ENCODE results near the gene HELQ.

Gene HELQ

DNA sequence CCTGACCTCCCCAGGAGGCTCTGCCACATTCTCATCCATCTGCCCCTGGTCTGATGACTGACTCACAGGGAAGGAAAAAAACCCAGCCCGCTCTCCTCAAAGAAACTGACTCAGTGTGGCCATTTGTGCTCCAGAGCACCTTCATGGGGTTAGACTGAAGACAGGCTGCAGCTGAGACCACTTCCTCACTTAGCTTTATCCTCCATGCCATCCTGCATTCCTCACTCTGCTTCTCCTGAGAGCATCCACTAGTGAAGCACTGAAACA, 85.0 kb downstream of the HELQ start:
- DNase-seq, result no peak

DNA sequence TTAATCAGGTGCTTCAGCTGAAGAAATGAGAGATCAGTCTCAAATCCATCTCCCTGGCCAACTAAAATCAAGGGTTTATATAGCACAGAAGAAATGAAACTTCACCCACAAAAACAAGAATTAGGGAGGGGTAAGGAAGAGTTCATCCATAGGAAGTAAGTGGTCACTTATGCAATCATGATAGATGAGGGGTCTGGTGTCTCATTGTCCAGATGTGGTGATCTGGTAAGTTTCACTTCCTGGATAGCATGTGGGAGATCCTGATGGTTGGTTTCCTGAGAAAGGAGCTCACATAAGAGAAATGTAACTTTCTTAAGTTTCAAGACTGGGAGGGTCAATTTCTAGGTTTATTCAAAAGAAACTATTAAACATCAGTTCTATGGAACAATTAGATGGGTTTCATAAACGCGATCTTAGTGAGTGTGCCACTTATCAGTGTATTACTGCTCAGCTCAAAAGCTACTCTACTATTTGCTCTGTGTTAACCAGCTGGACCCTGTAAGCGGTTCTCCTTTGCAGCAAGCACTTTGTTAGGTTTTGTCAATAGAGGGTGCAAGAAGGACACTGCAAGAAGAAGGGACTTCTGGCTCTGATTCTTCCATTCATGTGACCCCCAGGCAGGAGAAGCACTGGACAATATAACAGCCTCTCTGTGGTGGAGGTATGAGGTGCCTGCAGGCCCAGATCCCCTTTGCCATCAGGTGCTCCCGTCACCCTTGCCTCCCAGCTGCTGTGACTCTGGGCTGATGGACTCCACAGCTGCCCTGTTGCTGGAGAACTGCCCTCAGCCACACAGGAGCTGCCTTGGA, 85.6 kb downstream of the HELQ start:
- DNase-seq, result no peak

DNA sequence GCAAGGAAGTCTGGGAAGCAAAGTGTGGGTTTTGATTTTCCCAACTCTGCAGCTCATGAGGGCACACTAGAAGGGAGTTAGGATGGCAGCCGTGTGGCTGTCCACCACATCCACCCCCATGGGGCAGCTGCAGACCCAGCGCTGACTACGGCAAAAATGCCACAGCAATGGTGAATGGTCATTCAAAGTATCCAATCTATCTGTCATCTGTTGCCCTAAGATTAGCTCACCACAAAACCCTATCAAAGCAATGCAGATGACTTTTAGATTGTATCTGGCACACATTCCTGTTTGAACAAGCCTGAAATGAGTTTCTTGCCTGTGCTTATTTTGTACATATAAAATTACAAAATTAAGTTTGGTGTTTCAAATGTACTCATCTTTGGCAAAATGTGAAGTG, 91.3 kb downstream of the HELQ start:
- no peak for DNase-seq

DNA sequence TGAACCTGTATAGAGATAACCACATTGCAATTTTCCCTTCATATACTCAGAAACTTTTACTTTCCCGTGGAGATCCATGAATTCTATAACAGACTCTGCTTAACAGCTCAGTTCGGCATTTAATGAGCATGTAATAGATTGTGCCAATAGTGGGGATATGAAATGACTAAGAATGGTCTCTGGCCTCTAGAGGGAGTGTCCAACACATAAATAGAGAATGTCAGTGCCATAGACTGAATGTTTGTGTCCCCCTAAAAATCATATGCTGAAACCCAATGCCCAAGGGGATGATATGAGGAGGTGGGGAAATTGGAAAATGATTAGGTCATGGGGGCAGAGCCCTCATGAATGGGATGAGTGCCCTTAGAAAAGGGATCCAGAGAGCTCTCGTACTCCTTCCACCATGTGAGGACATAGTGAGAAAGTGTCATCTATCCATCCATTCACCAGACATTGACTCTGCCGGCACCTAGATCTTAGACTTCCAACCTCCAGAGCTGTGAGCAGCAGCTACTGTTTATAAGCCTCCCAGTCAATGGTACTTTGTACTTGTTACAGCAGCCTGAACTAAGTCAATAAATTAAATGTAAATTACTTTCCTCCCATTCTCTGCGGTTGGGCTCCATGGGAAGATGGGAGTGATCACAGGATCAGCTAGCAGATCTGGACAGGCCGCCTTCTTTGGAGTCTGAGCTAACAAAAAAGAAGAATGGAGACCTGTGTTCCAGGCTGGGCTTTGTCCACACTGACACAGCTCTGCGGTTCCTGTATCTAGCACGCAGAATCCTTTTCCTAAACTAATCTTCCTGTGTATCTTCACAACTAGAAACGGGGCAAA, 92.9 kb downstream of the HELQ start:
- DNase-seq, result no peak

DNA sequence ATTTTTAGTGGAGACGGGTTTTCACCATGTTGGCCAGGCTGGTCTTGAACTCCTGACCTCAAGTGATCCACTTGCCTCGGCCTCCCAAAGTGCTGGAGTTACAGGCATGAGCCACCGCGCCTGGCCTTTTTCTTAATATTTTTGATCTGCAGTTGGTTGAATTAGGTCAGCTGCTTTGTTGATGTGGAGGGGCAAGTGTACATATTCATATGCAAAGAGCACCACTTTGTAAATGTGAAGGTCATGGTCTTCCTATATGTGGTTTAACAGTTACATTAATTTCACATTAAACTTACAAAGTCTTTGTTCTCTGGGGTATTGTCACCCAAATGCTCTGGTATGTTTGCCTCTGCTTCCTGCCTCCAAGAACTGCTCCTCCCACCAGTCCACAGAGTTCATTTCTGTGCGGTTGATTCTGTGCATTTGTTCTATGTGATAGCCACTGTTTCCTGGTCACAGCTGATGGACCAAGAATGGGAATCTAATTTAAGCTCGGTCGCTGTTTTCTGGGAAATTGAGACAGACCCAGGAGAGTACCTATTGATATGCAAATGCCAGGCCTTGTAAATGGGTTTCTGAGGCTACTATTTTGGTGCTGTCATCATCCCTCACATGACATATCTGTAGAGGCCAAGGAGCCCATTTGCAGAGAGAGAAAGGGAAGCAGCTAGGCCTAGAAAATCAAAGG, 94.1 kb downstream of the HELQ start:
- no peak for DNase-seq

DNA sequence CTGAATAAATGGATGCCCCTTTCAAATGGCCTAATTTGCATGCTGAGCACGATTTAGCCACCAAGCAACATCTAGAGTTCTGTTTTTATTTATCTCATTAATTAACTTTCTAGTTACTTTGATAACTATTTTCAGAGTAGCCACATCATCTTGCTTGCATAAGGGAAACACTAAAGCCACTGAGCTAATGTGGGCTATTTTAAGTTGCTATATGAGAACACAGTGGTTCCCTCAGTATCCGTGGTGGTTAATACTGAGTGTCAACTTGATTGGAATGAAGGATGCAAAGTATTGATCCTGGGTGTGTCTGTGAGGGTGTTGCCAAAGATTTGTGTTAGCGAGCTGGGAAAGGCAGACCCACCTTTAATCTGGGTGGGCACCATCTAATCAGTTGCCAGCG, 95.6 kb downstream of the HELQ start:
- DNase-seq, result no peak

DNA sequence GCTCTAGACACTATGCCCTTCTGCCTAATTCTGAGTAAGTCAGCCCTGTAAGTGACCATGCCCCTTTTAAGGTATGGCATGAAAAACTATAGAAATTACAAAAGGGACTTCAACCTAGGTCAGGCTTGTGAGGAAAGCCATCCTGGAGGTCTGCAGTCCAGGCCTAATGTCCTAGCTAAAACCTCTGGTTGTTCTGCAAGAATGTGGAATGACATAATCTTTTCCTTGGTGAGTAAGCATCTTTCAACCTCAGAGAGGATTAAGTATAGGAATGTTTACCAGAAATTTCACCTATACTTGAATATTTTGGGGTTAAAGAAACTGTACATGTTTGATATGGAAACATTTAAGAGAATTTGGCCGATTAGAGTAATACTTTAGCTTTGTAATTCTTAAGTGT, 97.2 kb downstream of the HELQ start:
- DNase-seq, result no peak

All from DMS79 treated with DMSO at 0.1 percent for 48 hours (cell line).